Astrocyte of the cerebellum (primary cell): Measurements from ENCODE around the gene ZBTB47.

Source experiments
- DNase-seq: peaks from one replicate; pipeline ENCODE4 v3.0.0-alpha.2; 2011; ENCODE audit warnings: low read depth
- H3K4me3 ChIP-seq: 2 replicates; pipeline ENCODE4 v1.5.1; 2011; ENCODE audit warnings: mild to moderate bottlenecking, low read depth, low read length, moderate library complexity
- CTCF ChIP-seq: IDR thresholded peaks from 2 replicates; pipeline ENCODE4 v1.5.1; 2012; ENCODE audit warnings: low read length, low read depth, moderate library complexity, mild to moderate bottlenecking; ENCODE audit errors: missing control alignments
- in situ Hi-C: cut with HindIII; loops from 2 replicates; pipeline ENCODE4 v1.10.0; 2017; ENCODE audit warnings: low sequenced_read_pairs

Gene ZBTB47

GRCh38 chr3:42659451-42660130 lies 6.1 kb downstream of the ZBTB47 start:
- DNase-seq = no peak
- in situ Hi-C loops = loop anchor here (5.0 kb wide), 1 partner anchor 98 kb away; no protein-coding TSS in a partner anchor
- no peak for TF ChIP-seq CTCF
- no peak overlapping the region for H3K4me3 ChIP-seq

- in situ Hi-C loops = loop anchor here (5.0 kb wide), 1 partner anchor 97 kb away; no protein-coding TSS in a partner anchor
- DNase-seq = no peak
- no peak for TF ChIP-seq CTCF
- H3K4me3 ChIP-seq = no peak overlapping the region
Observed at GRCh38 chr3:42660131-42660715, 6.7 kb downstream of the ZBTB47 start.

- TF ChIP-seq CTCF = no peak
- no peak overlapping the region for H3K4me3 ChIP-seq
- in situ Hi-C loops = loop anchor here (5.0 kb wide), 1 partner anchor 96 kb away; no protein-coding TSS in a partner anchor
- DNase-seq = no peak
Observed at GRCh38 chr3:42660898-42661297, 7.4 kb downstream of the ZBTB47 start.

- no peak for DNase-seq
- H3K4me3 ChIP-seq = no peak overlapping the region
- no peak for TF ChIP-seq CTCF
- in situ Hi-C loops = loop anchor here (5.0 kb wide), 1 partner anchor 96 kb away; no protein-coding TSS in a partner anchor
Observed at GRCh38 chr3:42661593-42662022, 8.1 kb downstream of the ZBTB47 start.

GRCh38 chr3:42662037-42662812 lies 8.7 kb downstream of the ZBTB47 start:
- TF ChIP-seq CTCF = no peak
- in situ Hi-C loops = loop anchor here (5.0 kb wide), 1 partner anchor 95 kb away; no protein-coding TSS in a partner anchor
- DNase-seq = no peak
- H3K4me3 ChIP-seq = no peak overlapping the region

GRCh38 chr3:42662813-42663535 lies 9.5 kb downstream of the ZBTB47 start:
- in situ Hi-C loops = loop anchor here (5.0 kb wide), 1 partner anchor 94 kb away; no protein-coding TSS in a partner anchor
- no peak for DNase-seq
- H3K4me3 ChIP-seq = no peak overlapping the region
- no peak for TF ChIP-seq CTCF
